ENCODE measurements around the gene NXT1.

GRCh38 chr20:23362392-23363256 is 12.0 kb downstream of the NXT1 start:
- TF ChIP-seq POLR2AphosphoS5 (IDR thresholded peaks at IDR 0.05; ENCODE audit: borderline replicate concordance, low read depth, low read length) (no peak), EZH2 (IDR thresholded peaks at IDR 0.05) (no peak)

Measured in SK-N-MC (cell line).